H4 (cell line): ENCODE measurements around the gene SLC27A2. TPM values are rescaled to one million over a fixed set of nuclear protein-coding genes. Genes with fewer than 3 reads are reported as not detected.
"Not testable (repeated sequence)": the region's sequence is repeated elsewhere in the genome, so short reads cannot be mapped to it uniquely, and the experiment has no call there.

Experiments
- DNase-seq: peaks from one replicate; pipeline ENCODE4 v3.0.0-alpha.2; 2015; ENCODE audit warnings: low spot score
- total RNA-seq: library from RNA; depleted of rRNA; stranded (reverse); fragments of >200 nt; shearing (Covaris generic); gene quantifications from 2 replicates; pipeline ENCODE4 v1.2.3, GENCODE V29; 2014; rRNA removed

SLC27A2 gene
- total RNA-seq: not detected in 2 replicates

DNA sequence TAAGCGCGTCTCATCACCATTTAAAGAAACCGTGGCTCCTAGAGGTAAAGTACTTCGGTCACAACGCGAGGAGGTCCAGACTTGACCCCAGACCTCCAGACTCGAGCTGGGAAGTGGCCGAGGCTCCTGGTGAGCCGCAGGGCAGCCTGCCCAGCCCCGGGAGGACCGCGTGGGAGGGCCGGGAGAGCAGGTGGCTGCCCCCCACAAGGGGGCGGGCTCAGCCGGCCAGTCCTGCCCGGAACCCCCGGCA is at the start of gene SLC27A2:
TSS of gene SLC27A2 (plus strand) at position 228 of the 250 bp plus-strand sequence. CDS start 232 bp downstream, outside the sequence.
- no peak for DNase-seq

- not testable (repeated sequence) for DNase-seq
These were observed 49.6 kb upstream of the SLC27A2 start for GRCh38 chr15:50132251-50132984.

GRCh38 chr15:50134524-50135024 is 47.4 kb upstream of the SLC27A2 start:
- DNase-seq: peak; percentile 59

DNA sequence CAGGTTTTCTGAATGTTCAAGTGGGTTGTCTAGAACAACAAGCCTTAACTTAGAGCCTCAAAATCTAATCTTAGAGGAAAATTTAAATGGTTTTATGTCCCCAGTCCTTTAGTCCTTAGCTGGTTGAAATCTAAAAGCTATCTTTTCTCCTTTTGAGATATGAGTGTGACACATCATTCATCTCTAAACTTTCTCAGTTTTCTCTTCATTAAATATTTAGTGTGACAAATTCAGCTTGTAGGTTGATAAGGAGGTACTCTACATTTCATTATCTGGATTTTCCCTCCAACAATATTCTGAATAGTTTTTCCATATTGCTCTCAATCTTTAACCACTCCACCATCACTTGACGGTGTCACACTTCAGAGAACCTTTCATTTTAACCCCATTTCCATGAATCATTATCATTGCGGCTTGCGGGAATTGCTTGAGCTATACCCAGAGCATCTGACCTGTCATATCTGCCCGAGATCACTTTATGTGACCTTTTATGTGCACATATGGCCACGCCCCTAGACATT is 46.9 kb upstream of the SLC27A2 start:
- no peak for DNase-seq

- peak; percentile 18 for DNase-seq
These were observed 44.6 kb upstream of the SLC27A2 start for GRCh38 chr15:50137330-50137761.

DNA sequence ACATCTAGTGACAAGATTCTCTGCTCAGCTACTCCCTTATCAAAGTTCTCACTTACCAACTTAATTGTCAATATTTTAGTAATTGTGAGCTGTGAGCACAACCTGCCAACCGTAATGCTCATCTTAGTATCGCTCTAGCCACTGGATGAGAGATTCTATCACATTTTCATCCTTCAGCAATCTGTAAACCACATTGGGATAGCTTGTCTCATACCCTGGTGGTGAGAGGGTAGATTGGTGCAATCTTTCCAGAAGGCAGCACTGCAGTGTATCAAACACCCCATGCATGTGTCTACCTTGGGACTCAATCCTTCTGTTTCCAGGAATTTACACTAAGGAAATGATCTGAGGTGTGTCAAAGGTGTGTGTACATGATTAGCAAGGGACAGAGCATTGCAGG is 44.1 kb upstream of the SLC27A2 start:
- DNase-seq: no peak

- no peak for DNase-seq
These were observed 43.6 kb upstream of the SLC27A2 start for GRCh38 chr15:50138391-50138790.

DNA sequence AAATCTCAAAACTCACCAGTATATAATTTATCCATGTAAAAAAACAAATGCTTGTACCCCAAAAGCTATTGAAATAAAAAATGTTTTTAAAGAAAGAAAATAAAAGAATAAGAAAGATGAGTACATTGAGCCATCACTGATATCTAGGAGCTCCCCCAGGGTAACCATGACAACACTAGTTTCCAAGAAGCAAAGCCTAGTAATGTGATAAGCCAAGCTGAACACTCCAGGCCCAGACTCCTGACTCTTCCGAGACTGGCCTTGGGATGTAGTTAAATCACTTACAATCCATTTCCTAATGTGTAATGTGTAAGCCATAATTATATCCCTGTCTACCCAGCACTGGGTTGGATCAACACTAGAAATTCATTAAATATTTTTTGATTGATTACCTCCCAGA is 41.9 kb upstream of the SLC27A2 start:
- no peak for DNase-seq

- DNase-seq: no peak
These were observed 41.0 kb upstream of the SLC27A2 start for GRCh38 chr15:50140983-50141382.

DNA sequence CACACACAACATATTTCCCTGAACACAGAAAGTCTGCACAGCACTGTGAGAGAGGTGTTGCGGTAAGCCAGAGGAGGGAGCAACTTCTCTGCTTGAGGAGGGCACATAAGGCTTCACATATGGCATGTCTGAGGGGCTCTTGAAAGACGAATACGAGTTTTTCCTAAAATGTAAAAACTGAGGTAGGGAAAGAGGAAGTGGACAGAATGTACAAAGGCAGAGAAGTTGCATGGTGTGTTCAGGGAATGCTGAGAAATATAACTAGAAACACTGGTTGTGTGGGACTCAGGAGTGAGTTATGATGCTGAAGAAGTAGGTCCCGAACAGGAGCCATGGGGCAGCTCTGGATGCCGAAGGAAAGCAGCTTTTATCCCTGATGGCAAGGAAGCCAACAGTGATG is 40.1 kb upstream of the SLC27A2 start:
- DNase-seq: no peak

DNA sequence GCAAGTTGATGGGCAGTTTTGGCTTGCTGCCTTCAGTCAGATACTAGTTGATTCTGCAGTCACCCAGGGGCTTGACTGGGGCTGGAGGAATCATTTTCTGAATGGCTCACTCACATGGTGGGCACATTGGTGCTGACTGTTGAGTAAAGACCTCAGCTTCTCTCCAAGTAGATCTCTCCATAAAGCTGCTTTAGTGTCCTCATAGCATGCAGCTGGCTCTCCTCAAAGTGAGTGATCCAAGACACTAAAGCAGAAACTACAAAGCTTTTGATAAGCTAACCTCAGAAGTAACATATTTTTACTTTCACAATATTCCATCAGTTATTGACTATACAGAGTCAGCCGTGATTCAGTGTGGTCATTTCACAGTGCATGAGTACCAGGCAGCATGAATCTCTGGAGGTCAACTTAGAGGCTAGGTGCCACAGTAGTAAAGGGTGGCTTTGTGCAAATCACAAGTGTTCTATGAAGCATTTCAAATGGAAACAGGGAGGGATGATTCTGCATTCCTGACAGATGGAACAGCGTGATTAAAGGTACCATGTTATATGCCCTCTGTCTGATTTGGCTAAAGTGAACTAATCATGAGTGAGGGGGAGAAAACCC is 38.6 kb upstream of the SLC27A2 start:
- no peak for DNase-seq

- DNase-seq: no peak
These were observed 37.5 kb upstream of the SLC27A2 start for GRCh38 chr15:50144341-50145120.

DNA sequence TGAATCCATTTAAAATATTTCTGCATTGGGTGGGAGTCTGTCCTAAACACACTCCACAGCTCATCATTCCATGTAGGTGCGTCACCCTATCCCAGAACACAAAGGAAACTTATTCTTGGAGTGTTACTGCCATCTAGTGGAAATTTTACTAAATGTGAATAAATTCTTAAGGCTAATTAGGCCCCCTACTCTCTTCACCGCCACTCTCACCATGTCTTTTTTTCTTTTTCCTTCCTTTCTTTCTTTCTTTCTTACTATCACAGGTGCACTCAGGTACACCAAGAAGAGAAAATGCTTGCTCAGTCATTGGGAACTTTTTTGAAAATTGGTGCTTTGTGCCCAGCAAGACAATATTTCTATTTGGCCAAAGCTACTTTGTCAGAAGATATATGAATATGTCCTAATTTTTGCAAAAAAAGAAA is 36.5 kb upstream of the SLC27A2 start:
- peak; percentile 76 for DNase-seq

- DNase-seq: no peak
These were observed 35.4 kb upstream of the SLC27A2 start for GRCh38 chr15:50146632-50147031.

GRCh38 chr15:50148362-50148963 is 33.5 kb upstream of the SLC27A2 start:
- DNase-seq: peak; percentile 76

- DNase-seq: no peak
These were observed 32.9 kb upstream of the SLC27A2 start for GRCh38 chr15:50149090-50149489.

- DNase-seq: no peak
These were observed 31.6 kb upstream of the SLC27A2 start for GRCh38 chr15:50150349-50150748.

DNA sequence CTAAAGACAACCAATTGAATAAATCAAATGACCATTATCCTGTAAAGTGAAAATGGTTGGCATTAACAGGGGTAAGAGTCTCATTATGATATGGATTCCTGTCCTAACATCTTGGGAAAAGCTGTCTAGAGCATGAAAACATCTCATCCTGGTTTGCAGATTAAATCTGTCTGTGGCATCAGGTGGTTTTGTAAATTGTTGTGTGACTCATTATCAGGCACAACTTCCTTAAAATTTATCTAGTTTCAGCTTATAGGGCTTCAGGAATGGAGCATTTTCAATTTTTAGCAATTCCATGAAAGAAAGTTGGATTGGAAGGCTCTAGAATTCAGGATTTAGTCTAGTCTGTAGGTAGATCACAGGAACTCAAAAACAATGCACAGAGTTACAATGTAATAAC is 31.1 kb upstream of the SLC27A2 start:
- no peak for DNase-seq

DNA sequence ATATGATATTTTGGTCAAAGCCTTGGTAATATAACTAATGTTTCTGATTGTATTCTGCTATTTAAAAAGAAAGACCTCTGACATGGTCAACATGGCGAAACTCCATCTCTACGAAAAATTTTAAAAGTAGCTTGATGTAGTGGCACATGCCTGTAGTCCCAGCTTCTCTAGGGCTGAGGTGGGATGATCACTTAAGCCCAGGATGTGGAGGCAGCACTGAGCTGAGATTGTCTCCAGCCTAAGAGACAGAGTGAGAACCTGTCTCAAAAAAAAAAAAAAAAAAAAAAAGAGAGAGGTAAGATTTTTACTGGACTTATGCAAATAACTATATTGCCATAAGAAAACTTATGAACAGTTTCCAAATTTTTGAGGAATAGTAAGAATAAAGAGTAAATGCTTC is 30.5 kb upstream of the SLC27A2 start:
- DNase-seq: no peak

DNA sequence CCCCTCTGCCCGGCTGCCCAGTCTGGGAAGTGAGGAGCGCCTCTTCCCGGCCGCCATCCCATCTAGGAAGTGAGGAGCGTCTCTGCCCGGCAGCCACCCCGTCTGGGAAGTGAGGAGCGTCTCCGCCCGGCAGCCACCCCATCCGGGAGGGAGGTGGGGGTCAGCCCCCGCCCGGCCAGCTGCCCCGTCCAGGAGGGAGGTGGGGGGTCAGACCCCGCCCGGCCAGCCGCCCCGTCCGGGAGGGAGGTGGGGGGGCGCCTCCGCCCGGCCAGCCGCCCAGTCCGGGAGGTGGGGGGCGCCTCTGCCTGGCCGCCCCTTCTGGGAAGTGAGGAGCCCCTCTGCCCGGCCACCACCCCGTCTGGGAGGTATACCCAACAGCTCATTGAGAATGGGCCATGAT is 23.8 kb upstream of the SLC27A2 start:
- not testable (repeated sequence) for DNase-seq

DNA sequence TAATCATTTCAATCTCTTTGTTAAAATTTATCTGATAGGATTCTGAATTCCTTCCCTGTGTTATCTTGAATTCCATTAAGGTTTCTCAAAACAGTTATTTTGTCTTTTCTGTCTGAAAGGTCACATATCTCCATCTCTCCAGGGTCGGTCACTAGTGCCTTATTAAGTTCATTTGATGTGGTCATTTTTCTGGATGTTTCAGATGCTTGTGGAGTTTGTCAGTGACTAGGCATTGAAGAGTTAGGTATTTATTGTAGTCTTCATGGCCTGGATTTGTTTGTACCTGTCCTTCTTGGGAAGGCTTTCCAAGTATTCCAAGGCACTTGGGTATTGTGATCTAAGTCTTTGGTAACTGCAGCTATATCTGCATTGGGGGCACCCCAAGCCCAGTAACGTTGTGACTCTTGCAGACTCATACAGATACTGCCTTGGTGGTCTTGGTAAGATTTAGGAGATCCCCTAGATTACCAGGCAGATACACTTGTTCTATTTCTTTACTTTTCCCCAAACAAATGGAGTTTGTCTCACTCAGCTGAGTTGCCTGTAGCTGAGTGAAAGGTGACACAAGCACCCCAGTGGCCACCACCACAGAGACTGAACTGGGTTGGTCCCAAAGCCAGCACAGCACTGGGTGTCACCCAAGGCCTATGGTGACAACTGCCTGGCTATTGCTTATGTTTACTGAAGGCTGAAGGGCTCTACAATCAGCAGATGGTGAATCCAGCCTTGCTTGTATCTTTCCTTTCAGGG is 18.9 kb upstream of the SLC27A2 start:
- no peak for DNase-seq
